Panc1 (cell line): ENCODE results near the gene EME1. TPM values are rescaled to one million over a fixed set of nuclear protein-coding genes. Genes with fewer than 3 reads are reported as not detected.

Experiments
- ATAC-seq: fragments of 200-7000 bp; cut with Tn5 transposase; 2 replicates; pipeline ENCODE4 v1.9.1; 2020; ENCODE audit warnings: mild to moderate bottlenecking, moderate library complexity
- BruUV-seq: library from RNA; stranded (reverse); fragments of 400-500 nt; replicated peaks from 2 replicates; lab custom pipeline; 2021; lab: Mats Ljungman, UMichigan
- CTCF ChIA-PET: fragments of 300-600 bp; sonication (Branson Sonifier 250); formaldehyde crosslinking; loops from one replicate; lab custom pipeline; 2022; ENCODE audit warnings: antibody characterized with exemption; lab: Charles Lee
- POLR2A ChIA-PET: fragments of 300-600 bp; sonication (Branson Sonifier 250); formaldehyde crosslinking; loops from one replicate; lab custom pipeline; 2022; ENCODE audit warnings: antibody characterized with exemption; lab: Charles Lee
- DNase-seq: peaks from one replicate; pipeline ENCODE4 v3.0.0-alpha.2; 2010; ENCODE audit warnings: low read depth, low spot score
- H3K27ac ChIP-seq: 2 replicates; pipeline ENCODE4 v1.5.1; 2011; ENCODE audit warnings: mild to moderate bottlenecking, low read length, inconsistent platforms
- H3K27me3 ChIP-seq: fragments of 200-500 bp; sonication (Bioruptor generic); 2 replicates; pipeline ENCODE4 v1.6.0; 2014; ENCODE audit warnings: low read length, inconsistent platforms; ENCODE audit not compliant: control insufficient read depth, insufficient read depth
- H3K36me3 ChIP-seq: fragments of 200-500 bp; sonication (Bioruptor generic); 2 replicates; pipeline ENCODE4 v1.5.1; 2014; ENCODE audit warnings: inconsistent platforms, mild to moderate bottlenecking, low read length, moderate library complexity; ENCODE audit not compliant: control insufficient read depth, insufficient read depth
- H3K4me1 ChIP-seq: 2 replicates; pipeline ENCODE4 v1.5.1; 2011; ENCODE audit warnings: inconsistent platforms, mild to moderate bottlenecking, low read length, moderate library complexity; ENCODE audit not compliant: control insufficient read depth, insufficient read depth
- H3K4me3 ChIP-seq, 2 experiments: 2 replicates each; pipeline ENCODE4 v1.5.1; 2011 to 2012; ENCODE audit warnings: low read depth in 2 of 2, low read length in 2 of 2, mild to moderate bottlenecking in 2 of 2, inconsistent platforms in 1 of 2, moderate library complexity in 1 of 2
- H3K9me3 ChIP-seq: fragments of 200-500 bp; sonication (Bioruptor generic); 2 replicates; pipeline ENCODE4 v1.5.1; 2014; ENCODE audit warnings: low read depth, mild to moderate bottlenecking, inconsistent platforms, low read length, moderate library complexity; ENCODE audit not compliant: control insufficient read depth, insufficient read depth
- POLR2AphosphoS5 ChIP-seq: IDR thresholded peaks from 2 replicates; pipeline ENCODE4 v1.6.1; 2012; ENCODE audit warnings: mild to moderate bottlenecking, low read depth, low read length, moderate library complexity
- SIN3A ChIP-seq: IDR thresholded peaks from 2 replicates; pipeline ENCODE4 v1.6.1; 2012; ENCODE audit warnings: low read depth, mild to moderate bottlenecking, low read length, moderate library complexity, borderline replicate concordance; ENCODE audit not compliant: insufficient read depth
- TCF7L2 ChIP-seq: IDR thresholded peaks from 2 replicates; pipeline ENCODE4 v1.6.1; 2011; ENCODE audit warnings: mild to moderate bottlenecking, low read depth, low read length, inconsistent platforms
- in situ Hi-C: cut with HindIII; loops from 2 replicates; pipeline ENCODE4 v1.10.0; 2016; ENCODE audit warnings: low sequenced_read_pairs, low pct_unique_long_range_greater_than_20kb
- intact Hi-C: fragments of 100-400 bp; cut with micrococcal nuclease; formaldehyde crosslinking; loops from one replicate; pipeline ENCODE4 v1.10.0; 2022; ENCODE audit not compliant: unreplicated experiment
- total RNA-seq: library from RNA; stranded (reverse); gene quantifications from one replicate; pipeline ENCODE4 v1.2.1, GENCODE V29; 2021; ENCODE audit not compliant: unreplicated experiment
- TF ChIP-seq, protein P1 (sequence below), 2 experiments: IDR thresholded peaks; 2 replicates each; pipeline ENCODE4 v1.6.1; 2011 to 2012; ENCODE audit warnings: low read depth in 2 of 2, control low read depth in 1 of 2, low read length in 1 of 2, mild to moderate bottlenecking in 1 of 2, moderate library complexity in 1 of 2; ENCODE audit not compliant: insufficient read depth in 1 of 2
- TF ChIP-seq, protein P2 (sequence below): fragments of 450-650 bp; IDR thresholded peaks from 2 replicates; pipeline ENCODE4 v1.5.1; 2017; ENCODE audit warnings: mild to moderate bottlenecking

The EME1 gene
- total RNA-seq, 1 experiment from 2014 or later, result 15.3 TPM

DNA sequence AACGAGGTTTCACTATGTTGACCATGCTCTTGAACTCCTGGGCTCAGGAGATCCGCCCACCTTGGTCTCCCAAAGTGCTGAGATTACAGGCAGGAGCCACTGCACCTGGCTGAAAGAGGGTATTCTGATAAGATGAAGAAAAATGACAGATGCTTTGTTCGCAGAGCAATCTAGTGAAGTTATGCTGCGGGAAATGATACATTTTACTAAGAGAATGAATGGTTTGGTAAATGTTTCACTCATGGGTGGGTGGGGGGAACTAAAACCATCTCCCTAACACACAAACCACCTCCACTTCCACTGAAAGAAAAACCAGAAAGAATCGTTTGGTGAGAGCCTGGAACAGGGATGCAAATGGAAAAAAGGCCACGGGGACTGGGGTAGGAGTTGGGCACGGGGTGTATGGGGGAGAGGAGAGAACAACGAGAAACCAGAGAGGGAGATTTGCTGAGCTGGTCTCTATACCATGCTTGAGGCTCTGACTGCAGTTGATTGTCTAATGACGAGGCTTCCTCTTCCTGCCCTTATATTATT lies 46.1 kb upstream of the EME1 start:
- POLR2A ChIA-PET, result no interaction called here
- ATAC-seq (no peak), DNase-seq (no peak)
- in situ Hi-C loops, result no loop called here
- intact Hi-C loops, result no loop called here
- Histone ChIP-seq H3K27ac (no peak overlapping the region), H3K27me3 (no peaks in the 10 kb centered on the region), H3K36me3 (no peaks in the 10 kb centered on the region), H3K9me3 (no peaks in the 10 kb centered on the region), H3K4me1 (no peaks in the 10 kb centered on the region), H3K4me3 (no peak overlapping the region)
- TF ChIP-seq SIN3A (no peak), POLR2AphosphoS5 (no peak), TCF7L2 (no peak)
- TF ChIP-seq, protein P1, sequence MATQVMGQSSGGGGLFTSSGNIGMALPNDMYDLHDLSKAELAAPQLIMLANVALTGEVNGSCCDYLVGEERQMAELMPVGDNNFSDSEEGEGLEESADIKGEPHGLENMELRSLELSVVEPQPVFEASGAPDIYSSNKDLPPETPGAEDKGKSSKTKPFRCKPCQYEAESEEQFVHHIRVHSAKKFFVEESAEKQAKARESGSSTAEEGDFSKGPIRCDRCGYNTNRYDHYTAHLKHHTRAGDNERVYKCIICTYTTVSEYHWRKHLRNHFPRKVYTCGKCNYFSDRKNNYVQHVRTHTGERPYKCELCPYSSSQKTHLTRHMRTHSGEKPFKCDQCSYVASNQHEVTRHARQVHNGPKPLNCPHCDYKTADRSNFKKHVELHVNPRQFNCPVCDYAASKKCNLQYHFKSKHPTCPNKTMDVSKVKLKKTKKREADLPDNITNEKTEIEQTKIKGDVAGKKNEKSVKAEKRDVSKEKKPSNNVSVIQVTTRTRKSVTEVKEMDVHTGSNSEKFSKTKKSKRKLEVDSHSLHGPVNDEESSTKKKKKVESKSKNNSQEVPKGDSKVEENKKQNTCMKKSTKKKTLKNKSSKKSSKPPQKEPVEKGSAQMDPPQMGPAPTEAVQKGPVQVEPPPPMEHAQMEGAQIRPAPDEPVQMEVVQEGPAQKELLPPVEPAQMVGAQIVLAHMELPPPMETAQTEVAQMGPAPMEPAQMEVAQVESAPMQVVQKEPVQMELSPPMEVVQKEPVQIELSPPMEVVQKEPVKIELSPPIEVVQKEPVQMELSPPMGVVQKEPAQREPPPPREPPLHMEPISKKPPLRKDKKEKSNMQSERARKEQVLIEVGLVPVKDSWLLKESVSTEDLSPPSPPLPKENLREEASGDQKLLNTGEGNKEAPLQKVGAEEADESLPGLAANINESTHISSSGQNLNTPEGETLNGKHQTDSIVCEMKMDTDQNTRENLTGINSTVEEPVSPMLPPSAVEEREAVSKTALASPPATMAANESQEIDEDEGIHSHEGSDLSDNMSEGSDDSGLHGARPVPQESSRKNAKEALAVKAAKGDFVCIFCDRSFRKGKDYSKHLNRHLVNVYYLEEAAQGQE (IDR thresholded peaks at IDR 0.05; ENCODE audit: insufficient read depth in 1 of 2, low read depth in 2 of 2, low read length in 1 of 2), result no peak
- TF ChIP-seq, protein P2, sequence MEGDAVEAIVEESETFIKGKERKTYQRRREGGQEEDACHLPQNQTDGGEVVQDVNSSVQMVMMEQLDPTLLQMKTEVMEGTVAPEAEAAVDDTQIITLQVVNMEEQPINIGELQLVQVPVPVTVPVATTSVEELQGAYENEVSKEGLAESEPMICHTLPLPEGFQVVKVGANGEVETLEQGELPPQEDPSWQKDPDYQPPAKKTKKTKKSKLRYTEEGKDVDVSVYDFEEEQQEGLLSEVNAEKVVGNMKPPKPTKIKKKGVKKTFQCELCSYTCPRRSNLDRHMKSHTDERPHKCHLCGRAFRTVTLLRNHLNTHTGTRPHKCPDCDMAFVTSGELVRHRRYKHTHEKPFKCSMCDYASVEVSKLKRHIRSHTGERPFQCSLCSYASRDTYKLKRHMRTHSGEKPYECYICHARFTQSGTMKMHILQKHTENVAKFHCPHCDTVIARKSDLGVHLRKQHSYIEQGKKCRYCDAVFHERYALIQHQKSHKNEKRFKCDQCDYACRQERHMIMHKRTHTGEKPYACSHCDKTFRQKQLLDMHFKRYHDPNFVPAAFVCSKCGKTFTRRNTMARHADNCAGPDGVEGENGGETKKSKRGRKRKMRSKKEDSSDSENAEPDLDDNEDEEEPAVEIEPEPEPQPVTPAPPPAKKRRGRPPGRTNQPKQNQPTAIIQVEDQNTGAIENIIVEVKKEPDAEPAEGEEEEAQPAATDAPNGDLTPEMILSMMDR, result no peak
- CTCF ChIA-PET, result no interaction called here
- BruUV-seq, result no TSS peak

DNA sequence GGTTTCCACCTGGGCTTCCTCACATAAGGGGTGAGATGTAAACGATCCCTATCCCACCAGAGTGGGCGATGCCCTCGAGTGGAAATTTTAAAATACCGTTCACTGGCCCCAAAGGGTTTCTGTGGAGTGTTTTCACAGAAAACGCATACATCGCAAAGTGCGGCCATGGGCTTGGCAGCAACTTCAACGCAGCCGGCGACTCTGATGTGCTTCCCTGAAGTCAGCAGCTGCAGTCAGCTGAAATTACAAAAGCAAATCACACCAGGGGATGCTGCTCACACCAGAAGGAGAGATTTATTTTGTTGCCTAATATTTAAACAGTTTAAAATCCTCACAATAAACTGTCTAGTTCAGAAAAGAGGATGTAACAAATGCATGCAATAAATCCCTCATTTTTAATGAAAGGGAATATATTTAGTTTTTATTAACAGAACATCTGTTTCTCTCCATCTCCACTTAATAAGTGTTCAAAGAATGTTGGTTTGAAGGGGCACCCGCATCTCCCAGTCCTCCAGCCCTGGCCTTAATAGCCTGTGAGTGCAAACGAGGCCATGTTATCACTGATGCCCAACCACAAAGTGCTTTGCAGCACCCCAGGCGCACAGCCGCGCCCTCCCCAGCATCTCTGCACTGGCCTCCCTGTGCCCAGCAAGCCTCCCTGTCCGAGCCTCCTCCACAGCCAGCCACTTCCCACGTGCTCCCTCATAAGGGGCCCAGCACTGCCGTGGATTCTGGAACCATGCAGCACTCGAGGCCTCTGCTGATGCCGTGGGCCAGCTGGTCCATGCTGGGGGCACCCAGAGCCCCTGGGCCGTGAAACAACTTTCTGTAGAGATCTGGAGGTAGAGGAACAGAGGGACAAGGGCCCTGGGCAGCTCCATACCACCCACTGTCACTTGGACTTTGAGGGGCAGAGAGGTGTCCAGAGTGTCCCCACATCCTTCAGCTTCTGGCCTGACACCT lies 44.4 kb upstream of the EME1 start:
- in situ Hi-C loops (no loop called here), intact Hi-C loops (no loop called here)
- no peaks in the 10 kb centered on the region for H3K9me3 ChIP-seq
- TF ChIP-seq, protein P2, result no peak
- TF ChIP-seq SIN3A (no peak), POLR2AphosphoS5 (no peak)
- TF ChIP-seq, protein P1 (IDR thresholded peaks at IDR 0.05; ENCODE audit: insufficient read depth in 1 of 2, low read depth in 2 of 2, low read length in 1 of 2), result no peak
- H3K4me3 ChIP-seq, result no peak overlapping the region
- ATAC-seq (0 out of 2 replicates have a peak, but pooled peaks have one; percentile 8), DNase-seq (no peak)
- no peaks in the 10 kb centered on the region for H3K4me1 ChIP-seq
- no peak overlapping the region for H3K27ac ChIP-seq
- BruUV-seq, result no TSS peak
- ChIA-PET POLR2A (no interaction called here), CTCF (no interaction called here)
- H3K36me3 ChIP-seq, result no peaks in the 10 kb centered on the region
- no peaks in the 10 kb centered on the region for H3K27me3 ChIP-seq
